Liver (tissue), 9 donors: ENCODE results near the gene DNMBP. TPM values are rescaled to one million over a fixed set of nuclear protein-coding genes. Genes with fewer than 3 reads are reported as not detected.

Experiments
- DNase-seq: peaks from one replicate; pipeline ENCODE4 v3.0.0-alpha.2; 2017; ENCODE audit warnings: low spot score
- H3K27ac ChIP-seq, 2 donors: one replicate each; pipeline ENCODE4 v1.7.0; 2013; ENCODE audit warnings: inconsistent platforms in 2 of 2, low read length in 2 of 2, control low read depth in 1 of 2, low read depth in 1 of 2, mild to moderate bottlenecking in 1 of 2
- H3K27me3 ChIP-seq, 4 donors: one replicate each; pipeline versions ENCODE4 v1.6.1 to v1.7.0; 2013; ENCODE audit warnings: low read length in 3 of 4, inconsistent platforms in 1 of 4, mild to moderate bottlenecking in 1 of 4, moderate library complexity in 1 of 4; ENCODE audit not compliant: control insufficient read depth in 4 of 4, insufficient read depth in 4 of 4
- H3K36me3 ChIP-seq, 4 donors: one replicate each; pipeline versions ENCODE4 v1.6.1 to v1.7.0; 2013; ENCODE audit warnings: low read length in 3 of 4, mild to moderate bottlenecking in 3 of 4, low read depth in 1 of 4, moderate library complexity in 1 of 4; ENCODE audit not compliant: control insufficient read depth in 4 of 4, insufficient read depth in 3 of 4
- H3K4me1 ChIP-seq, 4 donors: one replicate each; pipeline versions ENCODE4 v1.6.1 to v1.7.0; 2013; ENCODE audit warnings: low read length in 3 of 4, mild to moderate bottlenecking in 3 of 4, moderate library complexity in 1 of 4; ENCODE audit not compliant: control insufficient read depth in 4 of 4, insufficient read depth in 4 of 4
- H3K4me3 ChIP-seq, 3 donors: one replicate each; pipeline versions ENCODE4 v1.6.1 to v1.7.0; 2013; ENCODE audit warnings: low read length in 3 of 3, control low read depth in 1 of 3, low read depth in 1 of 3, mild to moderate bottlenecking in 1 of 3
- H3K9ac ChIP-seq, 2 donors: one replicate each; pipeline ENCODE4 v1.7.0; 2013; ENCODE audit warnings: low read length in 2 of 2, mild to moderate bottlenecking in 2 of 2, moderate library complexity in 2 of 2, control low read depth in 1 of 2, low read depth in 1 of 2
- H3K9me3 ChIP-seq, 4 donors: one replicate each; pipeline versions ENCODE4 v1.6.1 to v1.7.0; 2013; ENCODE audit warnings: low read length in 3 of 4; ENCODE audit not compliant: control insufficient read depth in 4 of 4
- ATF3 ChIP-seq: IDR thresholded peaks from 2 replicates; pipeline ENCODE4 v1.6.1; 2016; ENCODE audit warnings: antibody characterized with exemption
- CTCF ChIP-seq: fragments of 150-350 bp; IDR thresholded peaks from 2 replicates; pipeline ENCODE4 v1.5.1; 2017; ENCODE audit warnings: improper control_type of control experiment, low read depth, low read length; ENCODE audit not compliant: missing input control
- EGR1 ChIP-seq, 2 donors: IDR thresholded peaks; 2 replicates each; pipeline ENCODE4 v1.6.1; 2016 to 2018; ENCODE audit warnings: antibody characterized with exemption in 2 of 2, low read depth in 2 of 2
- FOXA1 ChIP-seq: IDR thresholded peaks from 2 replicates; pipeline ENCODE4 v1.6.1; 2016; ENCODE audit warnings: antibody characterized with exemption
- FOXA2 ChIP-seq: IDR thresholded peaks from 2 replicates; pipeline ENCODE4 v1.6.1; 2016; ENCODE audit warnings: antibody characterized with exemption
- GABPA ChIP-seq, 2 donors: IDR thresholded peaks in 1 of 2; conservative IDR thresholded peaks in 1 of 2; 2 replicates each; pipeline ENCODE4 v1.6.1; 2016; ENCODE audit warnings: antibody characterized with exemption in 2 of 2, mild to moderate bottlenecking in 1 of 2, moderate library complexity in 1 of 2
- HNF4A ChIP-seq, 2 donors: conservative IDR thresholded peaks; 2 replicates each; pipeline ENCODE4 v1.6.1; 2016; ENCODE audit warnings: antibody characterized with exemption in 2 of 2, mild to moderate bottlenecking in 2 of 2
- HNF4G ChIP-seq: IDR thresholded peaks from 2 replicates; pipeline ENCODE4 v1.6.1; 2016; ENCODE audit warnings: antibody characterized with exemption
- JUND ChIP-seq, 2 donors: IDR thresholded peaks; 2 replicates each; pipeline ENCODE4 v1.6.1; 2016; ENCODE audit warnings: antibody characterized with exemption in 2 of 2
- MAX ChIP-seq: IDR thresholded peaks from 2 replicates; pipeline ENCODE4 v1.6.1; 2016; ENCODE audit warnings: antibody characterized with exemption
- NR2F2 ChIP-seq: IDR thresholded peaks from 2 replicates; pipeline ENCODE4 v1.6.1; 2016; ENCODE audit warnings: antibody characterized with exemption
- RAD21 ChIP-seq, 2 donors: IDR thresholded peaks; 2 replicates each; pipeline ENCODE4 v1.6.1; 2016; ENCODE audit warnings: antibody characterized with exemption in 2 of 2, mild to moderate bottlenecking in 2 of 2
- REST ChIP-seq: IDR thresholded peaks from 2 replicates; pipeline ENCODE4 v1.6.1; 2016; ENCODE audit warnings: antibody characterized with exemption, mild to moderate bottlenecking
- RXRA ChIP-seq, 2 donors: IDR thresholded peaks; 2 replicates each; pipeline ENCODE4 v1.6.1; 2017 to 2018; ENCODE audit warnings: antibody characterized with exemption in 2 of 2, mild to moderate bottlenecking in 1 of 2
- SP1 ChIP-seq: IDR thresholded peaks from 2 replicates; pipeline ENCODE4 v1.6.1; 2018; ENCODE audit warnings: antibody characterized with exemption, mild to moderate bottlenecking
- TAF1 ChIP-seq: conservative IDR thresholded peaks from 2 replicates; pipeline ENCODE4 v1.6.1; 2016; ENCODE audit warnings: antibody characterized with exemption, mild to moderate bottlenecking
- YY1 ChIP-seq: IDR thresholded peaks from 2 replicates; pipeline ENCODE4 v1.6.1; 2016; ENCODE audit warnings: antibody characterized with exemption, mild to moderate bottlenecking
- ZBTB33 ChIP-seq: IDR thresholded peaks from 2 replicates; pipeline ENCODE4 v1.6.1; 2016; ENCODE audit warnings: antibody characterized with exemption
- WGBS: extraction: QIAGEN DNeasy Blood & Tissue Kit; methylation state at CpG from one replicate; pipeline ENCODE4 v1.1.7; 2013; 5-methylcytosine and 5-hydroxymethylcytosine counted together
- polyA plus RNA-seq, 2 donors: library from polyadenylated mRNA; stranded (reverse) in 1 of 2; unstranded in 1 of 2; fragments of 200-250 nt in 1 of 2; fragments of >200 nt in 1 of 2; fragmentation: Nextera tagmentation in 1 of 2; extraction: Ambion mirVana in 1 of 2; gene quantifications; one replicate each; pipeline versions ENCODE4 v1.2.1 to v1.2.3, GENCODE V29; 2013 to 2015
- total RNA-seq, 2 donors: library from RNA; depleted of rRNA; stranded (reverse); fragments of >200 nt; gene quantifications; one replicate each; pipeline ENCODE4 v1.2.3, GENCODE V29; 2014
- donor health status: healthy.
- donor health status: healthy.
- donor health status: healthy.
- donor health status: healthy.
- donor health status: healthy.

DNMBP gene
- total and polyA plus RNA-seq, 4 donors = 3.8 to 12.6 (median 5.3) TPM

- Histone ChIP-seq H3K9me3 (no peaks in the 10 kb centered on the region), H3K36me3 (no peaks in the 10 kb centered on the region), H3K27me3 (no peaks in the 10 kb centered on the region), H3K9ac (no peak overlapping the region), H3K4me1 (peaks cover 7 to 53% (median 42%) of the 10 kb centered on the region in 4 donors), H3K27ac (peak overlapping the region; percentile 55 to 57), H3K4me3 (peak overlapping the region; percentile 53 to 69 (median 59))
- no peak for DNase-seq
- WGBS = 43% methylated on average over 9 of the region's 9 CpGs
- TF ChIP-seq HNF4A (conservative IDR thresholded peaks at IDR 0.05) = peak; percentile 56 to 57
- no peak for TF ChIP-seq NR2F2
- peak; percentile 80 for TF ChIP-seq REST
- TF ChIP-seq RAD21 (IDR thresholded peaks at IDR 0.05) = peak; percentile 25 to 36
- peak in 1 of 2 donors; percentile 20 for TF ChIP-seq RXRA (IDR thresholded peaks at IDR 0.05)
- TF ChIP-seq MAX = peak; percentile 12
- no peak for TF ChIP-seq GABPA (IDR thresholded peaks at IDR 0.05 in 1 of 2, conservative IDR thresholded peaks at IDR 0.05 in 1 of 2)
- no peak for TF ChIP-seq ZBTB33
- peak; percentile 57 to 62 for TF ChIP-seq JUND (IDR thresholded peaks at IDR 0.05)
- TF ChIP-seq HNF4G = peak; percentile 13
- peak; percentile 82 for TF ChIP-seq TAF1
- TF ChIP-seq YY1 = peak; percentile 78
- peak; percentile 74 for TF ChIP-seq SP1
- TF ChIP-seq EGR1 (IDR thresholded peaks at IDR 0.05; ENCODE audit: low read depth in 2 of 2) = no peak
These were observed 78.8 kb downstream of the DNMBP start for GRCh38 chr10:99930731-99931550.

- 57% methylated on average over 9 of the region's 9 CpGs for WGBS
- TF ChIP-seq TAF1 = no peak
- no peak for TF ChIP-seq ZBTB33
- TF ChIP-seq RAD21 (IDR thresholded peaks at IDR 0.05) = no peak
- no peak for TF ChIP-seq FOXA1
- TF ChIP-seq HNF4G = no peak
- TF ChIP-seq EGR1 (IDR thresholded peaks at IDR 0.05; ENCODE audit: low read depth in 2 of 2) = no peak
- TF ChIP-seq GABPA (IDR thresholded peaks at IDR 0.05 in 1 of 2, conservative IDR thresholded peaks at IDR 0.05 in 1 of 2) = no peak
- no peak for TF ChIP-seq RXRA (IDR thresholded peaks at IDR 0.05)
- TF ChIP-seq NR2F2 = no peak
- no peak for TF ChIP-seq SP1
- no peak for TF ChIP-seq HNF4A (conservative IDR thresholded peaks at IDR 0.05)
- TF ChIP-seq CTCF = no peak
- no peak for TF ChIP-seq JUND (IDR thresholded peaks at IDR 0.05)
- TF ChIP-seq ATF3 = no peak
- no peak for TF ChIP-seq FOXA2
- peak overlapping the region; percentile 6 to 69 (median 59) for H3K4me3 ChIP-seq
- no peak for DNase-seq
- peak overlapping the region in 1 of 2 donors; percentile 29 for H3K27ac ChIP-seq
- H3K4me1 ChIP-seq = peaks cover 11 to 62% (median 55%) of the 10 kb centered on the region in 4 donors
- peak overlapping the region; percentile 50 to 72 for H3K9ac ChIP-seq
- no peaks in the 10 kb centered on the region for H3K9me3 ChIP-seq
- H3K27me3 ChIP-seq = no peaks in the 10 kb centered on the region
- H3K36me3 ChIP-seq = no peaks in the 10 kb centered on the region
These were observed 80.4 kb downstream of the DNMBP start for GRCh38 chr10:99929360-99929759.
